Frontal cortex (tissue), 4 donors: ENCODE results near the gene CSGALNACT2. TPM values are rescaled to one million over a fixed set of nuclear protein-coding genes. Genes with fewer than 3 reads are reported as not detected.
"Not testable (repeated sequence)": the region's sequence is repeated elsewhere in the genome, so short reads cannot be mapped to it uniquely, and the experiment has no call there.

ENCODE experiments used
- DNase-seq, 2 donors: peaks; one replicate each; pipeline ENCODE4 v3.0.0; 2012; ENCODE audit warnings: low spot score in 2 of 2
- FAIRE-seq: peaks from 2 replicates; lab custom pipeline; 2012; peaks lifted over from hg19 to GRCh38; lab: Jason Lieb, UNC
- total RNA-seq: library from RNA; depleted of rRNA; stranded (reverse); fragments of >200 nt; gene quantifications from one replicate; pipeline ENCODE4 v1.2.3, GENCODE V29; 2014
- donor health status: control.
- donor health status: control.
- donor health status: control.

Gene CSGALNACT2
- total RNA-seq, 1 donor from 2014 or later: 87.2 TPM

DNA sequence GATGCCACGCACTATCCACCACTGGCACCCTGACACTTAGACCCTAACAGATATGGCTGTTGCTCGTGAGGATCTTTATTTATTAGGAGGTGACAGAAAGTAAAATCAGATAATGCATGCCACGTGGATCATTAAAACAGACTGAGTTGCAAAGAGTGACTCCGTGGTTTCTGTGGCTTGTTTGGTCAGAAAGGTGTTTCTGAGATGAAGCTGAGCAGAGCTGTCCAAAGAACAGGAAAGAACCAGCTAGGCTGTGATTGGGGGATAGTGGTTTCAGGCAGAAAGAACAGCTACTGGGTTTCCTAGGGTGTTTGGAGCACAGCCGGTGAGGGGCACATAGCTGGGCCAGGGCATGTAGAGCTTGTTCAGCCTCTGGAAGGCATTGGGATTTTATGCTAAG lies 34.4 kb downstream of the CSGALNACT2 start:
- FAIRE-seq: no peak
- no peak for DNase-seq

DNA sequence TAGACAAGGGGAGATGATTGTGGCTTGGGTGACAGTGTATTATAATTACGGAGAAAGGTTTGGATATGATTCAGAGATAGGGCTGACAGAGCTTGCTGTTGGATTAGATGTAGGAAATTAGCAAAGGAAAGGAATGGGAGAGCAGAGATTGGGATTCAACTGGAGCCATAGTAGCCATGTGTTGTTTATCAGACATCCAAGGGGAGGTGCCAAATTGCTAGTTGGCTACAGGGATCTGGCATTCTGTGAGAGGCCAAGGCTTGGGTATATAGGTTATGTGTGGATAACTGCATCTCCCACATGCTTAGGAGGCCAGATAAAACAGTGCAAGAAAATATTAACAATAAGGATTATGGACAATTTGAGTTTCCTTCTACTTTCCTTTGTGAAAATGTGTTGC lies 34.9 kb downstream of the CSGALNACT2 start:
- FAIRE-seq (no peak), DNase-seq (no peak)

DNA sequence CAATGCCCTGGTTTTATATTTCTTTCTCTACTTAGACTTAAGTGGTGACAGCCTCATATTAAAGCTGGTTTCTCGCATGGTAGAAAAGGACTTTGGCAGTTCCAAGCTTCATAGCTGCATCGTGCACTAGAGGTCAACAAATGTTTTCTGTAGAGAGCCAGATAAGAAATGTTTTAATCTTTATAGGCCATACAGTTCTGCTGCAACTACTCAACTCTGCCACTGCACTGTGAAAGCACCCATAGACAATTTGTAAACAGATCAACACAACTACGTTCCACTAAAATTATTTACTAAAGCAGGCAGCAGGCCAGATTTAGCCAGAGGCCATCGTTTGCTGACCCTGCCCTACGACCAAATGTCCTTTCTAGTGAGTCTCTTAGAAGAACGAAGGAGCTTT lies 36.7 kb downstream of the CSGALNACT2 start:
- FAIRE-seq: no peak

DNA sequence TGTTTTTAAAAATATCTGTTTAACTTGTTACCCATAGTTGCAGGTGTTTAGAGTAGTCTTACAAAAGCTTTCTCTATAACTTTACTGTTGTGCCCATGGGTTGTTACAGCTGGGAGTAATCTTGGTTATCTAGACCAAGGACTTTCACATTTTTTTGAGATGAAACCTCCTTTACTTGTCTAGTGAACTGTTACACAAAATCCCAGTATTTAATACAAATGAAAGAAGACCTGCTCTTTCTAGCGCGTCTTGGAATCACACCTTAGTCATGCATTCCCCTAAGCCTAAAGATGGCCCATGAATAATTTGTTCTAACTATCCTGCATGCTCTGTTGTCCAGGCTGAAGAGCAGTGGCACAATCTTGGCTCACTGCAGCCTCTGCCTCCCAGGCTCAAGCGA lies 38.0 kb downstream of the CSGALNACT2 start:
- no peak for DNase-seq
- no peak for FAIRE-seq

More for the DNA sequence above, 36.7 kb downstream of the CSGALNACT2 start:
- DNase-seq: no peak

DNA sequence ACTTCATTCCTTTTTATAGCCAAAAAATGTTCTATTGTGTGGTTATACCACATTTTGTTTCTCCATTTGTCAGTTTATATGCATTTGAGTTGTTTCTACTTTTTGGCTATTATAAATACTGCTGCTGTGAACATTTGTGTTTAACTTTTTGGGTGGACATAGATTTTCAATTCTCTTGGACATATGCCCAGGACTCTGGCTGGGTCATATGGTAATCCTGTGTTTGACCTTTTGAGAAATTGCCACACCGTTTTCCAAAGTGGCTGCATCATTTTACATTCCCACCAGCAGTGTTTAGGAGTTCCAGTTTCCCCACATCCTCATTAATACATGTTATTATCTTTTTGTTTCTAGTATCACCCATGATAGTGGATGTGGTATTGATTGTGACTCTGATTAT lies 39.4 kb downstream of the CSGALNACT2 start:
- FAIRE-seq: no peak
- DNase-seq: no peak

DNA sequence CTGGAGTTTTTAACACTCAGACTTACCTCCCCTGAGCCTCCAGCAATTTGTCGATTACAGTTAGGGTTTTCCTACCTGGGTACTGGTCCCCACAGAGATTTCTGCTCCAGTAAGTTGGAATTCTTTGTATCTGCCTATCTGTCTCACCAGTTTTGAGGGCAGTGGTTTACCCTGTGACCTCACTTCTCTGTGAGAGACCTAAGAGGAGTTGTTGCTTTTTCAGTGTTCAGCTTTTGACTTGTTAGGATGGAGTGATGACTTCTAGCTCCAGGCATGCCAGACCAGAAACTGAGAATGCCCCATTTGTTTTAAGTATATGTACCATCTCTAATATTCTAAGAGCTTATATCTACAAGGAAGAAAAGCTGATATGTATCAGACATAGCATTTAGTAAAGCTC lies 42.9 kb downstream of the CSGALNACT2 start:
- no peak for FAIRE-seq

DNA sequence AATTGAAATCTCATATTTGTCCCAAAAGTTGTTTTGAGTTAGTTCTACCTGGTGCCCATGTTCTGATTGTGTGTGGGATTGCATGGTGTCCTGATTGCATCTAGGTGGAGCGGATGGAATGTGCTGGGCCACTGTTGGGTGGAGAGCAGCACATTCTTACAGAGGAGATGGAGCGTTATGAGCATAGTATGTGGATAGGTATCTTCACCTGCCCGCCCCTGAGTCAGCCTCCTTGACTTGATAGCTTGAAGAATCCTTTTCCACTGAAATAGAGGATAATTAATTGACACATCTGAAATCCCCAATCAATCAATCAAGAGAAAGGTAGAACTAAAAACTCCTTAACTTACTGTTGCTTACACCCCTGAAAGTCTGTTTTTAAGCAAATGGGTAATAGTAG lies 45.5 kb downstream of the CSGALNACT2 start:
- not testable (repeated sequence) for FAIRE-seq, DNase-seq

More for the DNA sequence above, 42.9 kb downstream of the CSGALNACT2 start:
- DNase-seq: no peak

DNA sequence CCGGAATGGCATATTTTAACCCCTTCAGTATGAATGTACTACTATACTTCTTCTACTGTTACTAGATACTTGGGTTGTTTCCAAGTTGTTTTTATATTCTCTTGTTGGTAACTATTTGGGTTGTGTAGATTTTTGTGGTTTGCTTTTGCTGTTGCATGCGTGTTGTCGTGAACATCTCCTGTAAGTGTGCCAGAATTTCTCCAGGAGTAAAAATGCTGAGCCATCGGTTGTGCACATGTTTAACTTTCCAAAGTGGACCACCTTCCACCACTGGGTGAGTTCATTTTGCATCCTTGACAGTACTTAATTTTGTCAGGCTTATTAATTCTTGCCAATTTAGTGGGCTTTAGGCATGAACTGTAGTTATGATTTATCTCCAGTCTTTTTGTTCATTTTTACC lies 47.9 kb downstream of the CSGALNACT2 start:
- FAIRE-seq (no peak), DNase-seq (no peak)

DNA sequence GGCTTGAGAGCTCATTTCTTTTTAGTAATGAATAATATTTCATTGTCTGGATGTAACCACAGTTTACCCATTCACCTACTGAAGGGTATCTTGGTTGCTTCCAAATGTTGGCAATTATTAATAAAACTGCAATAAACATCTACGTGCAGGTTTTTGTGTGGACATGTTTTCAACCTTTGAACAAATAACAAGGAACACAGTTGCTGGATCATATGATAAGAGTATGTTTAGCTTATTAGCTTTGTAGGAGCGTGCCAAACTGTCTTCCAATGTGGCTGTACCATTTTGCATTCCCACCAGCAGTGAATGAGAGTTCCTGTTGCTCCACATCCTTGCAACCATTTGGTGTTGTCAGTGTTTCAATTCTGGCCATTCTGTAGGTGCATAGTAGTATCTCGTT lies 49.0 kb downstream of the CSGALNACT2 start:
- FAIRE-seq: no peak

DNA sequence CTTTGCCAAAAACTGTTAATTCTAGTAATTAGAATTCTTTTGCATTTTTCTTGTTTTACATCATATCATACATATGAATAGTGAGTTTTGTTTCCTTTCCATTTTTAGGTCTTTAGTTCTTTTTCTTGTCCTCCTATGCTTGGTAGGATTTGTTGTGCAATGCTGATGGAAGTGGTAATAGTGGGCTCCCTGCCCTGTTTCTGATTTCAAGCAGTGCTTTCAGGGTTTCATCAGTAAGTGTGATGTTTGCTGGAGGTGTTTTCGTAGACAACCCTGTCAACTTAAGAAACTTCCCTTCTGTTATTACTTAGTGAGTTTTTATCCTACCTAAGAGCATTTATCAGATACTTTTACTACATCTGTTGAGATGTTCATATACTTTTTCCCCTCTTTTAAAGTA lies 50.5 kb downstream of the CSGALNACT2 start:
- DNase-seq (no peak), FAIRE-seq (no peak)

More for the DNA sequence above, 49.0 kb downstream of the CSGALNACT2 start:
- DNase-seq: no peak

DNA sequence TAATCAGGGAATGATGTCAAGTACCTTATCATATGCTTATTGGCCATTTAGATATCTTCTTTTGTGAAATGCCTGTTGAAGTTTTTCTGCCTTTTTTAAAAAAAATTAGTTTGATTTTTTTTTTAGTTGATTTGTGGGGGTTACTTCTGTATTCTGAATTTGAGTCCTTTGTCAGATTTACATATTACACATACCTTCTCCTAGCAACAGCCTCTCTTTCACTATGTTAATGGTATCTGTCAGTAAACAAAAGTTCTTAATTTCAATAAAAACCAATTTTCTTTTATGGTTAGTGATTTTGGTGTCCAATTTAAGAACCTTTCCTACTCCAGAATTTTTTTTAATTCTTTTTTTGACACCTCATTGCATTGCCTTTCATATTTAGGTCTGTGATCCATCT lies 52.0 kb downstream of the CSGALNACT2 start:
- FAIRE-seq (peak; percentile 39), DNase-seq (no peak)

DNA sequence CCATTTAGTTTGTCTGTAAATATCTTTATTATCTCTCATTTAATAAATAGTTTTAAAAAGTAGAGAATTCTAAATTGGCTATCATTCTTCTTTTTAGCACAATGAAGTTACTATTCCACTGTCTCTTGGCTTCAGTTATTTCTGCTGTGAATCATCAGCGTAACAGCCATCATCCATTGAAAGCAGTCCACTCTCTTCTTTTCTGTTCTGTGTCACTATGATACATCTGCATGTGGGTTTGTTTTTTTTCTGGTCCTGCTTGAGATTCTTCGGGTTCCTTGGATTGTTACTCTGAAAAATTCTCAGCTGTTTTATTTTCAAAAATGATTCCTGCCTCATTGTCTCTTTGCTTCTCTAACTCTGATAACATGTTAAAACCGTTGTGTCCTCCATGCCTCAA lies 52.5 kb downstream of the CSGALNACT2 start:
- FAIRE-seq: peak; percentile 88
- DNase-seq: peak; percentile 37 to 46

DNA sequence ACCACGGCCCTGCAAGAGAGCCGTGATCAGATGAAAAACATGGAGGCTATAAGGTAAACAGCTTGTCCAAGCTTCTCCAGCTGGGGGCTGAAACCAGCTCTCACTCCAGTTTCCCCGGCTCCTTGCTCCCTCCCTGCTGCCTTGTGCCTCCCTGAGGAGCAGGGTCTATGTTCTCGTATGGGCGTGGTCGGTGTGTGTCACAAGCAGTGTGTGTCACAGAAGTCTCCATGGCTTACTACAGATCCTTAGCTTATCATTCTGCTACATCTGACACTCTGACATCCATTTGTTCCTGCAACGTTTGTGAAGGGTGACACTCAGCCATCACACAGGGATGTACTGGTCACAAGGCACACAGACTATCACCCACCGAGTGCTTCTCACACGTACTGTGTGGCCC lies 54.6 kb downstream of the CSGALNACT2 start:
- no peak for FAIRE-seq

DNA sequence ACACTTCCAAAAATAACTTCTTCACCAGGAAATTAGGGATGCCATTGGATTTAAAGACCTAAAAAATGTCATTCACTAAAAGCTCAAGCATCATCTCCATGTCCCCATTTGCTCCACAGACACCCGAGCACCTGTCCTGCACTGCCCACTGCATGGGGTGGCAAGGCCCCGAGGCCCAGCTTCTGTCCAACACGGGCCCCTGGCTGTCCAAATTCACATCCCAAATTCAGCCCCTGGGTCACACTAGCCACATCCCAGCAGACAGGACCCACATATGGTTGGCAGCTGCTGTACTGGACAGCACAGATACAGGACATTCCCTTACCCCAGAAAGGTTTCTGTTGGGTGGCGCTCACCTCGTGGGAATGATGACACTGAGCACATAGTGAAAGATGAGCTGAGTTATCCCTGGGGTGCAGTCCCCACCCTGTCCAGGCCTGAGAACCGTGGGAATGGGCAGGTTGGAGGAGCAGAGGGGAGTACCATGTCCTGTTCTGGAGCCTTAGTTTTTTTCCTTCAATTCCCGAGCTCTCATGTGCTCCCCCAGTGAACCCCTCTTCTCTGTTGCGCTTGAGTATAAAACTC lies 55.3 kb downstream of the CSGALNACT2 start:
- FAIRE-seq (no peak), DNase-seq (peak; percentile 1 to 4)

More for the DNA sequence above, 54.6 kb downstream of the CSGALNACT2 start:
- DNase-seq: peak; percentile 6 to 9

DNA sequence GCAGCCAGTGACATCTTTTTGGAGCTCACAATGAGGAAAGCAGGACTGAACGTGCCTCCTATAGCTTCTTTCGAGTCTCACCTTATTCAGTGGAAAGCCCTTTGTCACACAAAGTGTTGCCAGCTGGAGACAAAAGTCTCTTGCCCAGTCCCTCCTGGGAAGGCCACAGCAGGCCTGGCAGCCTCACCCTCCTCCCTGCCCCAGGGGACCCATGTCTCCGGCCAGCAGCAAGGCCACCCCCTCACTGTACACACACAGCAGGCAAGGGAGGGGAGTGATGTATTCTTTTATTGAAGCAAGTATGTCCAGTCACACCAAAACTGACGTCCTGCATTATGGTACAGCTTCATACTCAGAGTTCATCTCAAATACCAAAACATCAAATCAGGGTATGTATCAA lies 56.0 kb downstream of the CSGALNACT2 start:
- peak in 1 of 2 donors; percentile 3 for DNase-seq
- no peak for FAIRE-seq

DNA sequence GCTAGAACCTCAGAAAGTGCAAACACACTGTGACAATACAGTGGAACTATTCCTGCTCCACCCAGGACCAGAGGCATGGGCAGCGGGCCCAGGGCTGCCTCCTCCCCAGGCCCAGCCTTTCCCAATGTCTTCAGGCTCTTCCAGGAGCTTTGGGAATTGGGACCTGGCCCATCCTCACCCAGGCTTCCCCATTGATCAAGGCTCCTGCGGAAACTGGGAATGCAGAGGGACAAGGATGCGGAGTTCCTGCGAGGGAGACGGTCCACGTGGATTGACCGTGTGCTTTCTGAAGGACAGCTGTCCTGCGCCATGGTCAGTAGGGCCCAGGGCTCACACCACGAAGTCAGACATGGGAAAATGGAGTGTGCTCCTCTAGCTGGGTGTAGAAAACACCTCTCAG lies 56.6 kb downstream of the CSGALNACT2 start:
- DNase-seq (peak; percentile 2 to 4), FAIRE-seq (no peak)

DNA sequence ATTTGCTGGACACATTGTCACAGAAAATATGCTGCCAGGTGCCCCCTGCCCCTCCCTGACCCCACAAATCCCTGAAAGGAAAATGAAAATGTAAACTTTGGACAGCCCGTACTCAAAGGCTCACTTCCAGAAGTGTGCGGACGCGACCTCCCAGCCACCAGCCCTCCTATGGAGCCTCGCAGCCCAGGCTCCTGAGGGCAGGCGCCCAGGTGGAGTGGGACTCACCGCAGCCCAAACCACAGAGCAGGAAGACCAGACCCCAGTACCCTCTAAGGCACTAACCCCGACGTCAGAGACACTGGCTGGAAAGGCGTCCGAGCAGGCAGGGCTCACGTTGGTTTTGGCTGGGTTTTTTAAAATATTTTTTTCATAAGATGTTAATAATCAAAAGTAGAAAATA lies 57.3 kb downstream of the CSGALNACT2 start:
- DNase-seq: no peak
- FAIRE-seq: no peak

DNA sequence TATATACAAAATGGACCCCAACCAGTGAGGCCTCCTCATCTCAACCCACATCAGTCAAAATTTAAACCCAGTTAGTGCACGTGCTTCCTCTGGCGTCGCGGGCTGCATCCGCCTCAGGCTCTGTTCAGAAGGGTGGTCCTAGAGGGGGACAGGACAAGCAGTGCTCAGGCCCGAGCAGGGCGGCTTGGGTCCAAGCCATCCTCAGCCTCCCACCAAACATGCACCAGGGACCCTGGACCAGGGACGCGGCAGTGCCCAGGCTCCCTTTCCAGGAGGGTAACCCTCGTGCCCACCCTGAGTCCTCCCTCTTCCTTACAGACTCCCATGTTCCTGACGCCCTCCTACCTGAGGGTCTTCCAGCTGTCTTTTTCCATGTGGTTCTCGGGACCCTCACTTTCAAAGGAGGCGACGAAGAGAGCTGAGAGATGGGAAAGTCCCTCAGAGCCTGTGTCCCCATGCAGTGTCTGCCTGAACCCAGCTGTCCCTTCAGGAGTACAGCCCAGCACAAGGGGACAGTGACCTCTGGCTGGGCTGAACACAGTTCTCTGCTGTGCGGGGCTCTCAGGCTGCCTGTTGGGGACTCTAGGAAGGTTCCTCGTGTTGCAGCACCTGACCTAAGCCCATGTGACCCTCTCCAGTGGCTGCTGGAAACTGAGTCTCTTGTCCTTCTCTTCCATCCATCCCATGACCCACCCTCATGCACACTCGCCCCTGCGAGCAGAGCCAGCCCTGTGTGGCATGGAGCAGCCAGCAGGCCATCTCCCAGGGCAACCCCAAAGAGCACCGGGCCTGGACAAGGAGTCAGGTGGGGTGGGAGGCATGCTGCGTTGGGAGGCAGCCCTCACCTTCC lies 58.1 kb downstream of the CSGALNACT2 start:
- FAIRE-seq (no peak), DNase-seq (peak; percentile 4 to 6)

DNA sequence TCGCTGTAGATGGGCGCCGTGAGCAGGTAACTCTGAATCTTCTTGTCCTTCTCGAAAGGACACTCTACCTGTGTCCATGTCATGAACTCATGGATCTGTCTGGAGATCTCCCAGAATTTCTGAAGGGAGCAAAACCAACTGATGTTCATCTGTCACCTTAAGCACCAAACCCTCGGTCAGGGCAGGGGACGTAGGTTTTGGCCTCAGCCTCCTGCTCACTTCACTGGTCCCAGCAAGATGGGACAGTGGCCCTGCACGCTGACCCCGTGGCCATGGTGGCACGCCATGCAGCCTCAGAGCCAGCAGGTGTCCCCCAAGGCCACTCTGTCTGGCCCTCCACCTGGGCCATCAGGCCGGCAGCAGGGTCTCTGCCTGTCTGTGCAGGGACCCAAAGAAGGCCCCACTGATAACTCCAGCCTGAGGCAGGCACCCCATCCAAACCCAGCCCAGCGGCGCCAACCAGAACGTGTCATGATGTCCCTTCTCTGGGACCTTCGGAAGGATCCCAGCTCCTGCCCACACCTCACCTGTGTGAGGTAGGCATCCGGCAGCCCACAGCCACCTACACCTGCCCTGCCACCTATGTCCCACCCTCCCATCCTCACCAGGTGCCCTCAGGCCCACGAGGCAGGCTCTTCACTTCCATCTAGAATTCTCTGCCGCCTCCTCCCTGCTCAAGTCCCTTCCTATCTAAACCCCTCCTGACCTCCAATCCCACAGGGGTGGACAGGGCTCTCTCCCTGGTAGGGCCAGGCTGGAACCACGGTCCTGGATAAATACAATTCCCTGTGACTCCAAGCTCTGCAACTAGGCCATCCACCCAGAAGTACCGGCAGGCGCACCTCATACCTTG lies 59.0 kb downstream of the CSGALNACT2 start:
- FAIRE-seq (no peak), DNase-seq (peak; percentile 7 to 14)
